Astrocyte of the hippocampus (primary cell): Measurements from ENCODE around the gene OSBPL3.
A peak's percentile ranks its signal among the peaks of the same experiment; 100 is the strongest.
"Not testable (repeated sequence)": the region's sequence is repeated elsewhere in the genome, so short reads cannot be mapped to it uniquely, and the experiment has no call there.

Source experiments
- DNase-seq: peaks from one replicate; pipeline ENCODE4 v3.0.0; 2011; ENCODE audit warnings: low read depth, low spot score

OSBPL3 gene

GRCh38 chr7:24979863-24980533 is at the start of gene OSBPL3:
Gene OSBPL3 (minus strand): TSS chr7:24980178. CDS start chr7:24892472, 87,706 bp downstream.
- DNase-seq: peak; percentile 98

DNA sequence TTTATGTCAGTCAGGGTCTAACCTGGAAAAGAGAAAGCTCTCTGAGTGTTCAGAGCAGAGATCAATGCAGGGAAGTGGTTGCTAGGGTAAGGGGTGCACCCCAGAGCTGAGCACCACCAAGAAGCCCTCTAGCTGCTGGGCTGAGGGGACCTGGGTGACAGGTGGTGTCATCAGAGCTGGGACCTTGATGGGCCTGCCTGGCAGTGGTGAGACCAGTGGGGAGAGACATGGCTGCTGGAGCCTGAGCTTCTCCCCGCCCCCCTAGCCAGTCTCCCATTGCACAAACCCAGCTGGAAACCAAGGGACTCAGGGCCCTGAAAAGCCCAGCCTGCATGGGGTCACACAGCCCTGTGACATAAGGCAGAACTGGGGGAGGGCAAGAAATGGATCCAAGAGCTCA is 49.1 kb upstream of the OSBPL3 start:
- DNase-seq: no peak

- DNase-seq: peak; percentile 93
Measured at GRCh38 chr7:25028370-25029021, 48.5 kb upstream of the OSBPL3 start.

- DNase-seq: no peak
Measured at GRCh38 chr7:25026156-25026555, 46.2 kb upstream of the OSBPL3 start.

GRCh38 chr7:25025218-25025671 is 45.3 kb upstream of the OSBPL3 start:
- DNase-seq: peak; percentile 80

GRCh38 chr7:25024066-25024465 is 44.1 kb upstream of the OSBPL3 start:
- no peak for DNase-seq

GRCh38 chr7:25017671-25018070 is 37.7 kb upstream of the OSBPL3 start:
- DNase-seq: not testable (repeated sequence)

GRCh38 chr7:25014756-25015155 is 34.8 kb upstream of the OSBPL3 start:
- no peak for DNase-seq

DNA sequence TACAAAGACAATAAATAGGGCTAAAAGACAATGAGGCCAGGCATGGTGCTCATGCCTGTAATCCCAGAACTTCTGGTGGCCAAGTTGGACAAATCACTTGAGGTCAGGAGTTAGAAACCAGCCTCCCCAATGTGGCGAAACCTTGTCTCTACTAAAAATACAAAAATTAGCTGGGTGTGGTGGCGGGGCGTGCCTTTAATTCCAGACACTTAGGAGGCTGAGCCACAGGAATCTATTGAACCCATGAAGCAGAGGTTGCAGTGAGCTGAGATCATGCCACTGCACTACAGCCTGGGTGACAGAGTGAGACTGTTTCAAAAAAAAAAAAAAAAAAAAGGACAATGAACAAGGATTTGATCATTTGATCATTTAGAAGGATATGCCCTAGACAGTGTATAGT is 32.7 kb upstream of the OSBPL3 start:
- DNase-seq: not testable (repeated sequence)

DNA sequence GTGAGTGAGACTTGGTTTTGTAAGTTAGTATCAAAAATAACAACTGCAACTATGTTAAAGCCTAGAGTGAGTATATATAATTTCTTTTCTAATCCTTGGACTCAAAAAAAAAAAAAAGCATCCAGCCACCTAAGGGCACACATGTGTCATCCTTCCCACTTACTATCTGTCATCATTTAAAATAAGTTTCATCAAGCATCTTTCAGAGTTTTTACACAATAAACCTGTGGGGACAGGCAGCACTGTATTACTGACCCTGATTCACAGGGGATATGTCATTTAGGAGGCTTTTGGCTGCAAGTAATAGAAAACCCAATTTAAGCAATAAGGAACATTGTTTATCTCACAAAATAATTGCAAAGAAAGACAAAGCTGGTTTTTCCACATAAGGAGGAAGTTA is 32.3 kb upstream of the OSBPL3 start:
- no peak for DNase-seq

DNA sequence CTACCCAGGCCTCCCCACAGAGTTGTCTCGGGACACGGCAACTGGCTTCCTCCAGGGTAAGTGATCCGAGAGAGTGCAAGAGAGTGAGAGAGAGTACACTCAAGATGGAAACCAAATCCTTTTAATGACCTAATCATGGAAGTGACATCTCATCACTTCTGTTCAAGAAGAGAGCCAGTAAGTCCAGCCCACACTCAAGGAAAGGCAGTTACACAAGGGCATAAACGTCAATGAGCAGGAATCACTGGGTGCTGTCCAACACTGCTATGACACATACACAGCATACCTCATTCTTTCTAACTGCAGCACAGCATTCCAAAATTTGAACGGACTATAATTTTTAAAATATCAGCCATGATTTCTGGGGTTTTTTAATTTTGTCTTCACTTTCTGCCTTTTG is 29.3 kb upstream of the OSBPL3 start:
- DNase-seq: peak; percentile 82

DNA sequence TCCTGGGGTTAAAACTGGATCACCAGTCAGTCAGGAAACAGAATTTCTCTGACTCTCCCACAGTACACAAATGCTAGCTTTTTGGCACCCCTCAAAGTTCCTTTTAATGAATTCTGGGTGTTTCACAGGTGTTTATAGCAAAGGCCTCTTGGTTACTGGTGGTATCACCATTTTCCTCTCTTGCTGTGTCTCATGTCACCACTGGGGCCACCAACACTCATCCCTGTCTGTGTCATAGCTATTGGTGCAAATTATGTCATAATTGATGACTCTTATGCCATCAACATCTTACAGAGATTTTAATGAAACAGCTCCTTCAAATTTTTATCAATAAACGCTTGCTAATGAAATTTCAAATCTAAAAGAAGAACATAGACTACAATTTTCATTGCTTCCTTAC is 27.7 kb upstream of the OSBPL3 start:
- DNase-seq: no peak

DNA sequence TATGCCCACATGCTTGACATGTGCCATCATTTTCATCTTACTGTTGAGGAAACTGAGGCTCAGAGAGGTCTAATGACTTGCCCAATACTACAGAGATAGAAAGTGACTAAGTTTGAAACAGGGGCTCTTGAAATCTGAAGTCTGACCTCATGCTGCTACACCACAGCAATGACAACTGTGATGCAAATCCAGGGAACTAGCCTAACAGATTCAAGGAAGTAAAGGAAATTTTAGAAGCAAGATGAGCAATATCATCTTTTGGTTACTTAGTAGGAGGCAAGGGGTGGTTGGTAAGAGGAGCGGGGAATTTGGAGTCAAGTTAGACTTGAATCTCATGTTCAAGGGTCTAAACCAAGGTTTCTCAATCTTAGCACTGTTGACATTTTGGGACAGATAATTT is 26.3 kb upstream of the OSBPL3 start:
- DNase-seq: no peak

GRCh38 chr7:25005658-25006057 is 25.7 kb upstream of the OSBPL3 start:
- no peak for DNase-seq

GRCh38 chr7:25002786-25003185 is 22.8 kb upstream of the OSBPL3 start:
- no peak for DNase-seq

DNA sequence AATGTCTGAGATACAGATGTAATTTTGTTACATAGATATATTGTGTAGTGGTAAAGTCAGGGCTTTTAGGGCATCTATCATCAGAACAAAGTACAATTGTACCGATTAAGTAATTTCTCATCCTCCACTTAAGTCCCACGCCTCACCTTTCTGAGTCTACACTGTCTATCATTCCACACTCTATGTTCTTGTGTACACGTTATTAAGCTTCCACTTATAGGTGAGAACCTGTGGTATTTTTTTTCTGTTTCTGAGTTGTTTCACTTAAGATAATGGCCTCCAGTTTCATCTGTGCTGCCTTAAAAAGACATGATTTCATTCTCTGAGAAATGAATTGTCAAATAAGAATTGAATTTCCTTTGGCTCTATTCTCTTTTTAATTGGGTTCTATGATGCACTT is 15.5 kb upstream of the OSBPL3 start:
- DNase-seq: no peak

DNA sequence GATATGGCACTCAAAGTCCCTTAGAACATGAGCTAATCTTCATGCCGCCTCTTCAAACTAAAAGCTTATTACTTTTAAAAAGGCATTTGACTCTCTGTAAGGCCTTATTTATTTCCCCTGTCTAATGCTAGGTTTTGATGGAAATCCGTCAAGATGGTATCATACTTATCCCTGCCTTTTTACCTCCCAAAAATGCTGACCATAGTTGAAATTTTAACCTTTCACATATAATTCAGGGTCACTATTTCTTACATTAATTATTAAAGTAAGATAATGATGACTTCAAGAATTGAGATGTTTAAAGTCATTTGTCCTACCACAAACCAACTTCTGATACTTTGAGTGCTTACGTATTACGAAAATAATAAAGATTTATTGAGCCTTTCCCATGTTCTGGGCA is 12.3 kb upstream of the OSBPL3 start:
- DNase-seq: no peak

GRCh38 chr7:24991353-24991752 is 11.4 kb upstream of the OSBPL3 start:
- no peak for DNase-seq

- DNase-seq: no peak
Measured at GRCh38 chr7:24987331-24987842, 7.4 kb upstream of the OSBPL3 start.

- DNase-seq: no peak
Measured at GRCh38 chr7:24982917-24983316, 2.9 kb upstream of the OSBPL3 start.

DNA sequence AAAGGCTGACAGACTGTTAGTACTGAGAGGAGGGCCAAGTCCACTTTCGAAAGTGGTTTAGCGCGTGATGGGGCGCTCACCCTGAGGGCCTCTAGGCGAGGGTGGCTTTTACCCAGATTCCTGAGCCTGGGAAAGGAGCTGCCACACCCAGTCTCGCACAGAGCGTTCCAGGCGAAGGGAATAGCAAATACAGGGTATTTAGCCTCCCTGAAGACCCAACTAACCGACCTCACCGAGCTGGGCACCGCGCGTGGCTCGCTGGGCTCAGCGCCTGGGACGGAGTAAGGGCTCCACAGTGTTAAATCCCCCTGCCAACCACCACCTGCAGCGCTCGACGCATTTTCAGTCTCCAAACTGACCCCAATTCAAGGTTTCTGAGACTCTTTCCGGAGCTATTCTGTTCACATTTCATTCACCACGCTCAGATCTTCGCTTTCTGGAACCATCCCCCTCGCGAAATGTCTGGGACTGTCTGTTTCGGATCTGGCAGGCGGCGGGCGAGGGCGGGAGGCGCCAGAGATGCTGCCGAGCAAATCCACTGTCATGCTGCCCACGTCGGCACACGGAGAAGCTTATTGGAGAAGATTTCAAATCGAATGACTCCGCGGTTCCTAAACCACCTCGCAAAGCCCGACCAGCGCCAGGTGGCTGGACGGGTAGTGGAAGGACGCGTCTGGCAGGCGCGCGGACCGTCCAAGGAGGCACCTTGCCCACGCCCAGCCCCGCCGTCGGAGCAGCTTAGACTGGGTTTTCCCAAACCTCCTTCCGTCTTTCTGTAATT is 1.4 kb upstream of the OSBPL3 start:
- DNase-seq: peak; percentile 69

GRCh38 chr7:24980534-24981170 is 674 bp upstream of the OSBPL3 start:
- DNase-seq: no peak
